Neural crest cell (in vitro differentiated cells): Measurements from ENCODE around the gene DSG2. TPM values are rescaled to one million over a fixed set of nuclear protein-coding genes. Genes with fewer than 3 reads are reported as not detected.

Experiments used
- DNase-seq: peaks from one replicate; pipeline ENCODE4 v3.0.0; 2021; ENCODE audit warnings: low read depth, mixed read lengths, low spot score
- H3K27ac Mint-ChIP-seq: one replicate; pipeline ENCODE4 v1.8.0; 2021; ENCODE audit warnings: mild to moderate bottlenecking, mixed read lengths; ENCODE audit not compliant: unreplicated experiment
- H3K27me3 Mint-ChIP-seq: 2 replicates; pipeline ENCODE4 v1.8.0; 2021; ENCODE audit warnings: low read depth, mild to moderate bottlenecking, mixed read lengths
- H3K36me3 Mint-ChIP-seq: 2 replicates; pipeline ENCODE4 v1.8.0; 2021; ENCODE audit warnings: low read depth, mild to moderate bottlenecking, mixed read lengths
- H3K4me1 Mint-ChIP-seq: 2 replicates; pipeline ENCODE4 v1.8.0; 2021; ENCODE audit warnings: mixed read lengths
- H3K4me3 Mint-ChIP-seq: one replicate; pipeline ENCODE4 v1.8.0; 2021; ENCODE audit warnings: mild to moderate bottlenecking, mixed read lengths
- H3K9me3 Mint-ChIP-seq: 2 replicates; pipeline ENCODE4 v1.8.0; 2021; ENCODE audit warnings: mixed read lengths
- CTCF ChIP-seq: fragments of 200-600 bp; sonication (generic); conservative IDR thresholded peaks from 2 replicates; pipeline ENCODE4 v1.5.0; 2021; ENCODE audit warnings: antibody characterized with exemption, mild to moderate bottlenecking
- total RNA-seq: library from RNA; stranded (reverse); gene quantifications from 2 replicates; pipeline ENCODE4 v1.2.1, GENCODE V29; 2021

The DSG2 gene
- total RNA-seq, 1 donor from 2014 or later, result 18.4 TPM

- Mint-ChIP-seq H3K27ac (peak overlapping the region; percentile 81), H3K4me3 (no peak overlapping the region), H3K4me1 (peaks cover 31% of the 10 kb centered on the region), H3K36me3 (no peaks in the 10 kb centered on the region), H3K27me3 (no peaks in the 10 kb centered on the region), H3K9me3 (peaks cover 3% of the 10 kb centered on the region)
- DNase-seq, result no peak
- TF ChIP-seq CTCF, result no peak
Observed at GRCh38 chr18:31595121-31595771, 97.3 kb downstream of the DSG2 start.

GRCh38 chr18:31596081-31596872 is 98.3 kb downstream of the DSG2 start:
- Mint-ChIP-seq H3K4me3 (peak overlapping the region; percentile 3), H3K4me1 (peaks cover 29% of the 10 kb centered on the region), H3K27ac (peak overlapping the region; percentile 81), H3K27me3 (no peaks in the 10 kb centered on the region), H3K36me3 (no peaks in the 10 kb centered on the region), H3K9me3 (no peaks in the 10 kb centered on the region)
- TF ChIP-seq CTCF, result no peak
- DNase-seq, result no peak

GRCh38 chr18:31598021-31598805 is 100.2 kb downstream of the DSG2 start:
- H3K4me1 Mint-ChIP-seq, result peaks cover 19% of the 10 kb centered on the region
- TF ChIP-seq CTCF, result no peak
- DNase-seq, result no peak
- H3K9me3 Mint-ChIP-seq, result no peaks in the 10 kb centered on the region
- H3K36me3 Mint-ChIP-seq, result no peaks in the 10 kb centered on the region
- H3K27me3 Mint-ChIP-seq, result no peaks in the 10 kb centered on the region
- no peak overlapping the region for H3K4me3 Mint-ChIP-seq
- no peak overlapping the region for H3K27ac Mint-ChIP-seq

Other genes with a start within 250 kb of the DSG2 start
- gene DSG1, start 180.0 kb upstream of the DSG2 start, total RNA-seq, result not detected in 2 replicates
- not detected in 2 replicates for gene DSG4, start 121.4 kb upstream of the DSG2 start, total RNA-seq
- gene DSG3, start 50.4 kb upstream of the DSG2 start, total RNA-seq, result not detected in 2 replicates
- not detected in 2 replicates for gene TTR, start 93.7 kb downstream of the DSG2 start, total RNA-seq
- 40.0 and 43.4 TPM in 2 replicates for gene B4GALT6, start 186.4 kb downstream of the DSG2 start, total RNA-seq